Measurements from ENCODE around the gene MCF2L2. TPM values are rescaled to one million over a fixed set of nuclear protein-coding genes. Genes with fewer than 3 reads are reported as not detected.
"Not testable (repeated sequence)": the region's sequence is repeated elsewhere in the genome, so short reads cannot be mapped to it uniquely, and the experiment has no call there.

The MCF2L2 gene
- polyA plus RNA-seq, 1 experiment = not detected

DNA sequence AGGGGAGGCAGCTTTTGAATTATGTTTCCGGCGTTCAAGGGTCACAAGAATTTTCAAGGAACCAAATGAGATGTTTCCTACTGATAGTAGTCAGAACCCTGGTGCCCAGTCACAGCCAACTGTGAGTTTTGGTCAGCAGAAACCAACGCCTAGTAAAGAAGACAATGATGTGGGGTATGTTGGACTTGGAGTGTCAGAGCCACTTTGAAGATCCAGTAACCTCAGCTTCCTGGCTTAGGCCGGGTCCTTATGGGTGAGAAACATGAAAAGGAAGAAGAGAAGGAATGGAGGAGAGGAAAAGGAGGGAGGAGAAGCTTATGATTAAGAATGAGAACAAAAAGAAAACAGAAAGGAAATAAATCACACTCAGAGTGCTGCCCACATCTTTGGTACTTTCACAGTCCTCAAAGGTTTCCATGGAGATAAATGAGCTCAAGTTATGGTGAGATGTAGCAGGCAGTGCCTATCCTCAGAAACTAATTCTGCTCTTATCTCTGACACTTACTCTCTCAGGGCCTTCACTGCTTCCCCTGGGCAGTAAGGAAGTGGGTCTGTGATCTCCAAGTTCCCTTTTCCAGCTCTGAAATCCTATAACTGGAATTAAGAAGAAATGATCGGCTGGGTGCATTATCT, 2.0 kb upstream of the MCF2L2 start:
- Histone ChIP-seq H3K9me3 (ENCODE audit: control insufficient read depth, insufficient read depth, low read length) (no peaks in the 10 kb centered on the region; the same call in 1 of the 2 replicates), H3K4me3 (ENCODE audit: low read depth, low read length) (no peak overlapping the region), H3K27ac (ENCODE audit: low read depth, low read length) (no peak overlapping the region), H3K27me3 (ENCODE audit: control insufficient read depth, insufficient read depth, low read length) (peaks cover 60% of the 10 kb centered on the region)
- TF ChIP-seq, protein P1, sequence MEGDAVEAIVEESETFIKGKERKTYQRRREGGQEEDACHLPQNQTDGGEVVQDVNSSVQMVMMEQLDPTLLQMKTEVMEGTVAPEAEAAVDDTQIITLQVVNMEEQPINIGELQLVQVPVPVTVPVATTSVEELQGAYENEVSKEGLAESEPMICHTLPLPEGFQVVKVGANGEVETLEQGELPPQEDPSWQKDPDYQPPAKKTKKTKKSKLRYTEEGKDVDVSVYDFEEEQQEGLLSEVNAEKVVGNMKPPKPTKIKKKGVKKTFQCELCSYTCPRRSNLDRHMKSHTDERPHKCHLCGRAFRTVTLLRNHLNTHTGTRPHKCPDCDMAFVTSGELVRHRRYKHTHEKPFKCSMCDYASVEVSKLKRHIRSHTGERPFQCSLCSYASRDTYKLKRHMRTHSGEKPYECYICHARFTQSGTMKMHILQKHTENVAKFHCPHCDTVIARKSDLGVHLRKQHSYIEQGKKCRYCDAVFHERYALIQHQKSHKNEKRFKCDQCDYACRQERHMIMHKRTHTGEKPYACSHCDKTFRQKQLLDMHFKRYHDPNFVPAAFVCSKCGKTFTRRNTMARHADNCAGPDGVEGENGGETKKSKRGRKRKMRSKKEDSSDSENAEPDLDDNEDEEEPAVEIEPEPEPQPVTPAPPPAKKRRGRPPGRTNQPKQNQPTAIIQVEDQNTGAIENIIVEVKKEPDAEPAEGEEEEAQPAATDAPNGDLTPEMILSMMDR (IDR thresholded peaks at IDR 0.05; ENCODE audit: low read depth, low read length) = no peak
- POLR2A ChIA-PET = no interaction called here
- CTCF ChIA-PET = interaction anchor here (0.8 kb wide), 1 partner anchor 44 kb away, joined by 4 read pairs; no protein-coding TSS in a partner anchor
- no peak for DNase-seq (ENCODE audit: low read depth, low spot score)

GRCh38 chr3:183427876-183428446, 458 bp downstream of the MCF2L2 start:
- ChIA-PET CTCF (interaction anchor here (2.0 kb wide), 1 partner anchor 243 kb away, joined by 5 read pairs; no protein-coding TSS in a partner anchor), POLR2A (no interaction called here)
- peaks cover 62% of the 10 kb centered on the region for H3K27me3 ChIP-seq (ENCODE audit: control insufficient read depth, insufficient read depth, low read length)
- TF ChIP-seq, protein P1 (IDR thresholded peaks at IDR 0.05; ENCODE audit: low read depth, low read length) = no peak
- no peak overlapping the region for H3K27ac ChIP-seq (ENCODE audit: low read depth, low read length)
- DNase-seq (ENCODE audit: low read depth, low spot score) = no peak
- H3K9me3 ChIP-seq (ENCODE audit: control insufficient read depth, insufficient read depth, low read length) = no peaks in the 10 kb centered on the region; the same call in 1 of the 2 replicates
- peak overlapping the region; percentile 59 for H3K4me3 ChIP-seq (ENCODE audit: low read depth, low read length)

DNA sequence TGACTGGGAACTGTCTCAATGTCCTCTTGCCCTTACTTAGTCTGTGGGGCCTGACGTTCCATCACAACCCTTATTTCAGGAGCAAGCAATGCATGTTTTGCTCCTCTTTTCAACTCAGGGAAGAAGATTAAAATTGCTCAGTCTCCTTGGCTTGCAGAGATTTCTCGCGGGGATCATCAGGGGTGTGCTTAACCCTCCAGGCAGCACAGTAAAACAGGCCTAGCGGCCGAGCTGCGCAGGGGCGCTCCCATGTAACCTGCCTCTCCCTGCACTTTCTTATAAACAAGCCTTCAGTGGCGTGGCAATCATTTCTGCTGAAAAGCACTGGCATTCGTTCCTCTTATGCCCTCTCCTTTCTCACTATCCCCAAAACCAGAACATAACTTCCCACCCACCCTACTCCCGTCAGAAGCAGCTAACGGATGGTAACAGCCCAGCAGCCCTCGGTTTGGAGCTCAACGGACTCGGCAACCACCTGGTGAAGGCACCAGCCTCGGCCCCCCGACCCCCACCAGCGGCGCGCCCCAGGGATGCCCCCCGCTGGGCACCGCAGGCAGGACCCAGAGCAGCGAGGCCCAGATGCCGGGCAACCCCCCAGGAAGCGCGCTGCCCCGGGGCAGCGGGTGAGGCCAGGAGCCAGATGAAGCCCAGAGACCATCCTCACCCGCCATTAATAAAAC, 1.1 kb downstream of the MCF2L2 start:
- Histone ChIP-seq H3K27me3 (ENCODE audit: control insufficient read depth, insufficient read depth, low read length) (peaks cover 57% of the 10 kb centered on the region), H3K4me3 (ENCODE audit: low read depth, low read length) (no peak overlapping the region), H3K9me3 (ENCODE audit: control insufficient read depth, insufficient read depth, low read length) (no peaks in the 10 kb centered on the region; the same call in 1 of the 2 replicates), H3K27ac (ENCODE audit: low read depth, low read length) (no peak overlapping the region)
- no peak for DNase-seq (ENCODE audit: low read depth, low spot score)
- ChIA-PET POLR2A (no interaction called here), CTCF (interaction anchor here (2.0 kb wide), 1 partner anchor 243 kb away, joined by 5 read pairs; no protein-coding TSS in a partner anchor)
- TF ChIP-seq, protein P1 (IDR thresholded peaks at IDR 0.05; ENCODE audit: low read depth, low read length) = no peak

- H3K27ac ChIP-seq (ENCODE audit: low read depth, low read length); POLR2A ChIA-PET; H3K27me3 ChIP-seq (ENCODE audit: control insufficient read depth, insufficient read depth, low read length); H3K4me3 ChIP-seq (ENCODE audit: low read depth, low read length); H3K9me3 ChIP-seq (ENCODE audit: control insufficient read depth, insufficient read depth, low read length); DNase-seq (ENCODE audit: low read depth, low spot score): not testable (repeated sequence)
- CTCF ChIA-PET = interaction anchor here (0.6 kb wide), 1 partner anchor 187 kb away, joined by 3 read pairs; no protein-coding TSS in a partner anchor
Observed at GRCh38 chr3:183418807-183419206, 9.6 kb downstream of the MCF2L2 start.

GRCh38 chr3:183411216-183411922, 17.1 kb downstream of the MCF2L2 start:
- POLR2A ChIA-PET = no interaction called here

More at GRCh38 chr3:183411216-183411922, 17.1 kb downstream of the MCF2L2 start:
- Histone ChIP-seq H3K4me3 (ENCODE audit: low read depth, low read length) (no peak overlapping the region), H3K9me3 (ENCODE audit: control insufficient read depth, insufficient read depth, low read length) (no peaks in the 10 kb centered on the region), H3K27ac (ENCODE audit: low read depth, low read length) (no peak overlapping the region), H3K27me3 (ENCODE audit: control insufficient read depth, insufficient read depth, low read length) (peaks cover 19% of the 10 kb centered on the region)
- TF ChIP-seq, protein P1 (IDR thresholded peaks at IDR 0.05; ENCODE audit: low read depth, low read length) = no peak
- no peak for DNase-seq (ENCODE audit: low read depth, low spot score)
- CTCF ChIA-PET = no interaction called here

Data from AG04450 (cell line).